Measurements from ENCODE around the gene CRYL1.

CRYL1 gene

DNA sequence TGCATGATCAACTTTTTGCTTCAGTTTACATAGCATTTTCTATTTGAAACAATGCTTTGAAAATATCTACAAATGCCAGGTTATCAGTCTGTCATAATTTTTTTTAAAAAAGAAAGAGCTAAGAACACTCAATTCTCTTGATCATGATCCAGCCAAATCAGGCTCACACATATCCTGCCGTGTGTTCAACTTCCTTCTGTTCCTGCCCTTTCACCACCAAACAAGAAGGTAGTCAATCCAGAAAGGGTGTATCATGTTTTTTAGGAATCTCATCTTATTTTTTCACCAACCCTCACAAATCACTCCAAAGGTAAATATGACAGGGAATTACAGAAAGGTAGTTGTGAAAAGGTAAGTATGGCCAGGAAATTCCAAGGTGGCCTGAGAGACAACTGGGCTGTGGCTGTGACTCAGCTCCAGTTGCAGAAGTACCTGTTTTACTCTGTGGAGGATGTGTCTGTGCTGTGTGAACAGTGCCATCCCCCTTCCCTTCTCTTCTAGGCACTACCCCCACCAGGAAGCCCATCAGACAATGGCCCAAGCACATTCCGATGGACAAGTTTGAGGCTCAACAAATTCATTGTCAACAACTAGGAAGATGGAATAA, 154.7 kb downstream of the CRYL1 start:
- DNase-seq (ENCODE audit: low read depth): no peak

DNA sequence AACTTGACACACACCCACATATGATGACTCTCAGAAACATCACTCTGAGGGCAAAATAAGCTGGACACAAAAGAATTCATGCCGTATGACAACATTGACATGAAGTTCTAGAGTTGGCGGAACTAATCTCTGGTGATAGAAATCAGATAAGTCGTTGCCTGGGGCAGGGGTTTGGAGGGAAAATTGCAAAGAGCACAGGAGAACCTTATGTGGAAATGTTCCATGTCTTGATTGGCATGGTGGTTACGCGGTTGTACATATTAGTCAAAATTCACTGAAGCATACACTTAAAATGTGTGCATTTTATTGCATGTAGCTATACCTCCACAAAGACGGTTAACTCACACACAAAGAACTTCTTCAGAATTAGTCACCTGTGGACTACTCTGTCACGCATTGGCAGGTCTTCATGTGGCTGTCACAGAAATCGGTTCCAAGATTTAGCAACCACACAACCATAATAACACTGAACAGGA, 155.7 kb downstream of the CRYL1 start:
- no peak for DNase-seq (ENCODE audit: low read depth)

DNA sequence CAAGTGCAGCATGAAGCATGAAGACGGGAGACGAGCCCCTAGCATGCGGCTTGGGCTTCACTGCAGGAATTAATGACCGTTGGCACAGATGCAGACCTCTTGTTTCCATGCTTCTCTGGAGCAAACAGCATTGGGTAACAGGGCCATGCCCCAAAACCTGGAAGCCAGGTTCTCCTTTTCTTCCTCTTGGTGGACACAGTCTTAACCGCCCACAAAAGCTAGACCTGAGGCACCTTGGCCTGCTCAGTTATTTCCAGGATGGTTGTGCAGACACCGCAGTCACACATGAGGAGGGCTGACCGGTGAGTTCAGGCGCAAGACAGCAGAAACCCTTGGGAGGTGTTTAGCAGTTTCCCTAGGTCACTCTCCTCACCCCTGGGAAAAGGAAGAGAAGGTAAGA, 159.6 kb downstream of the CRYL1 start:
- no peak for DNase-seq (ENCODE audit: low read depth)

DNA sequence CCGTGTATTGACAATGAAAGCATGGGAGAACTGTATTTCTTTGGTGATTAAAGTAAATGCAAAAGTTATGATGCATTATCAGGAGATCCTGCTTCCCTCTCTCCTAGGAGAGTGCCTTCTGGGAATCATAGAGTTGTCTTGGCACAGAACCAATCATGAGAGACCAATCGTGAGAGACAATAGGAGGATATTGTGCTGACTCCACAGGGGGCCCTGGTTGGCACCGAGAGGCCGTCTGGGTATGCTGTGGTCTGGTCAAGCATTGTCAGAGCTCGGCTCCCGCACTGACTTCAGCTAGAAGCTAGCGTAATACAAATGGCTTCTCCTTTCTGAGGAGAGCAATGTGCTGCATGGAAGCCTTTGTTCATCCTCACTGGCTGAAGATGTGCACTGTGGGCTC, 162.1 kb downstream of the CRYL1 start:
- DNase-seq (ENCODE audit: low read depth): no peak

DNA sequence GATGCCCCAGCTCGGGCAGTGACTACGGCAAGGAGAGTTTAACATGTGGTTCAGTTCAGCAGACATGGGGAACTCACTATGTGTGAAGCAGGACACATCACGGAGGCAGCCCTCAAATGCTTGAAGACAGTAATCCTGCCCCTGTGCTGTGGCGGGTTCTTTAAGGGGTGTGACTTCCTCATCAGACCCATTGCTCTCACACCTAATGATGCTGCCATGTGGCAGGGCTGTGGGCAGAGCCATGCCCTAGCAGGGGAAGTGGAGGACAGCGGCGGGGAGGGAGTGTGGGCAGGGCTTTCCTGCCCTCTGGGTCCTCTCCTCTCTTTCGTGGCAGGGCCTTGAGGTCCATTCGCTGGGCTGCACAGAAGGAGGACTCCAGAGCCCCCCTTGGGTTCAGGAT, 162.5 kb downstream of the CRYL1 start:
- no peak for DNase-seq (ENCODE audit: low read depth)

DNA sequence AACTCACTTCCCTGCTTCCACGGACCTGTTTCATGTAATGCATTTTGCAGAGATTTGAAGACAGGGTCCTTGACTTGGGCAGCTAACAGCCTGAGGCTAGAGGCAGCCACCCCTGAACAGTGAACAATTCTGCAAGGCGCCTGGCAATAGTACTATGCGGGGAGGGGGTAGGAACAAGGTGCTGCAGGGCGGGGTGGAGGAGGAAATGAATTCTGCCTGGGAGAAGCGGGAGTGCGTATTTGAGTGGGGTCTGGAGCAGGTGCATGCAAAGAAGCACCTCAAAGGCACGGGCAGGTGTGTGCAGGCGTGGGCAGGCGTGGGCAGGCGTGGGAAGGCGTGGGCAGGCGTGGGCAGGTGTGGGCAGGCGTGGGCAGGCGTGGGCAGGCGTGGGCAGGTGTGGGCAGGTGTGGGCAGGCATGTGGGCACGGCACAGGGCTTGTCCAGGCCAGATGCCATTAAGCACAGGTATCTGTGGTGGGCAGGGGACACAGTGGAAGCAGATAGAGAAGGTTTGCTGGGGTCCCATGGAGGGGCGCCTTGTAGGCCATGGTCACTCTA, 163.1 kb downstream of the CRYL1 start:
- no peak for DNase-seq (ENCODE audit: low read depth)

DNA sequence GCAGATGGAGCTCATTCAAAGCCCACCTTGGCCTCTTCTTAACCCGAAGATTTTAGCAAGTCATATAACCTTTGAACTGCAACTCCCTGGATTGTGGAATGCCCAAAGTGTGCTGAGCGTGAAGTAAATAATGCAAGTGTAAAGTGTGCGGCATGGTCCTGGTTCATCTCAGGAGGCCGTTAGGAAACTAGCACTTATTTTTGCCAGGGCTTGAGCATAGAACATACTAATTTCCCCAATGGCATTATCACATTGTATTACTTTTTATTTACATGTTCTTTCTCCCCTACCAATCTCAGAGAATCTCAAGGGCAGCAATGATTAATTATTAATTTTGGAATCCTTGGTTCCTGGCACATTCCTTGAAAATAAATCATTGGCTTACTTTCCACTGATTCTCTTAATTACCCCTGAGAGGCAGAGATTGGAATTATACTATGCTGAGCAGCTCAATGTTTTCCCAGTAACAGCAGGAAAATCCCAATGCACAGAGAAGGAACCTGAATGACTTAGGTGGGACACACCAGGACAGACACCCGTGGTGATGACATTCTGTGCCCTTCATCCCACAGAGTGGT, 164.7 kb downstream of the CRYL1 start:
- DNase-seq (ENCODE audit: low read depth): no peak

DNA sequence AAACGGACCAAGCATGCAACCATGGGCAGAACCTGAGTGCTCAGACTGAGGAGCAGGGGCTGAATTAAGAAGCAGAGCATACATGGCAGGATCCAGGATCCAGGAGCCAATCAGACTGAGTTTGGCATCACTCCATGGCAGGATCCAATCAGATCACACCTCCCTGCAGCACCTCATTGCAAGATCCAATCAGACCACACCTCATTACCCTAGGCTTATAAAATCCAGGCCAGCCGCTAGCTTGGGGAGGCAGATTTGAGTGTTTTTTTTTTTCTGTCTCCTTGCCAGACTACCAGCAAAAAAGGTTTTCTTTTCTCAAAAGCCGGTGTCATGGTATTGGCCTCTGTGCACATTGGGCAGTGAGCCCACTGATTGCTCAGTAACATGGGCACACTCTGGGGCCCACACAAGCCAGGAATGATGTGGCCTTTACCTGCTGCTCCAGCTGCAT, 165.6 kb downstream of the CRYL1 start:
- no peak for DNase-seq (ENCODE audit: low read depth)

DNA sequence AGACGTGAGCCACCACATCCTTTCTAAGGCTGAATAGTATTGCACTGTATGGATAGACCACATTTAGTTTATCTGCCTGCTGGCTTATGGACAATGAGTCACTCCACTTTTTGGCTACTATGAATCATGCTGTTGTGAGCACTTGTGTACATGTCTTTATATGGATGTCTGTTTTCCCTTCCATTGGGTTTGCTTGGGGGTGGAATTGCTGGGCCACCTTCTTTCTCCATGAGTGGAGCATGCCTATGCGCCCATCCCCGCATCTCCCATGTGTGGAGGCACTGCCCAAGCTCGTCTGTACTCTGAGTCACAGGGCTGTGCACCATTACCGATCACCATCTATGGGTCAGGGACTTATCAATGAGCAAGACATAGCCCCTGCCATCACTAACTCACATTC, 166.3 kb downstream of the CRYL1 start:
- DNase-seq (ENCODE audit: low read depth): peak; percentile 83

DNA sequence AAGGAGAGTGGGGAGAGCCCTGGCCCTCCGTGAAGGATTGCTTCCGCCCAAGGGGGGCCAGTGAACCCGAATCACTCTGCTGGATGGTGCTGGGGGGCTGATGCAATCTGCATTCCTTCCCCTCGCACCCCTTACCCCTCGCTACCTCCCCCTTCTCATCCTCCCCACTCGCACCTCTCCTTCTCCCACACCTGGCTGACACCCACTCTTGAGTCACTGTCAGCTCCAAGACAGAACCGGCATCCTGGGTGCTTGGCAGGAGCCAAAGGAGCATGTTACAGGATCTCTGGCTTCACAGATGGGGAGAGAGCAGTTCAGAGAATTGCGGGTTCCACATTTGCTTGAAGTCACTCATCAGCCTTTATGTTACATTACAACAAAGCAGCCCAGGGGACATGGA, 167.6 kb downstream of the CRYL1 start:
- no peak for DNase-seq (ENCODE audit: low read depth)

DNA sequence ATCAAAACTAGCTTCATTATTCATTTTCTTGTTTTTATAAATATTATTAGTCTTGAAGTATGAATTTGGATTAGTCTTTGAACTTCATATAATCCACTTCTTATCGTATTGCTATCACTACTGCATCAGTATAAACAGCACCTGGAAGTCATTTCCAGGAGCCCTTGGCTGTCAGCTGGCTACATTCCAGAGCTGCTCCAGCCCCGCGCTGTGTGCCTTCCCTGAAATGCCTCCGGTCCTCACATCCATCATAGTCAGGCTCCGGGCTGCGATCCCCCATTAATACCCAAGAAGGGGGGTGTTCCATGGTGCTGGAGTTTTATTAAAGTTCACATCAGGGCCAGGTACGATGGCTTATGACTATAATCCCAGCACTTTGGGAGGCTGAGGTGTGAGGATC, 169.2 kb downstream of the CRYL1 start:
- no peak for DNase-seq (ENCODE audit: low read depth)

DNA sequence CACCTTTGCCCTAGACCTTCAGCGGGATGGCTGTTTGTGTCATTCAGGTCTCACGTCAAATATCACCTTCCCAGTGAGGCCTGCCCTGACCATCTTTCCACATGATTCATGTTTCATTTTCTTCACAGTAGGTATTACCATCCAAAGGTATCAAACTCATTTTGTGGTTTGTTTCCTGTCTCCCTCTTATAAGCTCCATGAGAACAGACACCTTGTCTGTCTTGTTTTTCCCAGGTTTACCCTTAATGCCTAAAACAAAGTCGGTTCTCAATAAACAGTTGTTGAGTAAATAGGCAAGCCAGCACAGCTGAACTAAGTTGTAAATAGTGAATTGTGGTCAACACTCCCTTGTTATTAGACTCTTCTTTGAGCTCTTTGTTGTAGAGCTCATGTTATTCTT, 170.9 kb downstream of the CRYL1 start:
- DNase-seq (ENCODE audit: low read depth): no peak

DNA sequence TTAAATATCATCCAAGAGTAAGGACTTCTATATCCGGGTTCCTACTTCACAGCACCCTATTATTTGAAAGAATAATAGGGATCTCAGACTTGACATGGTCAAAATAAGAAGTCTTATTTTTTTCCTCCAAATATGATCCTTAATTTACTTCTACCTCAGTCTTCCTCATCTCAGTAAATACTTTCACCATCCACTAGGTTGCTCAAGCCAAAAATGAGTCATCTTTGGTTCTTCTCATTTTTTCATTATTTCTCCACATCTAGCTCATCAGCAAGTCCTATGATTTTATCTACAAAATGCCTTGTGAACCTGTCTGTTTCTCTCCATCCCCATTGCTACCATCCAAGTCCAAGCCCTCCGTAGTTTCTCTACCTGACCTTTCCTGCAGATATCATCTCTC, 171.7 kb downstream of the CRYL1 start:
- no peak for DNase-seq (ENCODE audit: low read depth)
